MCF 10A (cell line): Measurements from ENCODE around the gene VAMP4. TPM values are rescaled to one million over a fixed set of nuclear protein-coding genes. Genes with fewer than 3 reads are reported as not detected.

Source experiments
- BruUV-seq: library from RNA; stranded (reverse); fragments of 400-500 nt; replicated peaks from 2 replicates; lab custom pipeline; 2021; lab: Mats Ljungman, UMichigan
- CTCF ChIA-PET: fragments of 300-600 bp; sonication (Branson Sonifier 250); formaldehyde crosslinking; extraction: SDS; loops from one replicate; lab custom pipeline; 2021; ENCODE audit warnings: antibody characterized with exemption, inconsistent platforms; lab: Yijun Ruan, JAX
- POLR2A ChIA-PET: fragments of 300-600, 350-650 bp; sonication (Branson Sonifier 250); formaldehyde crosslinking; extraction: SDS; loops from one replicate; lab custom pipeline; 2020; ENCODE audit warnings: antibody characterized with exemption, inconsistent platforms; lab: Yijun Ruan, JAX
- DNase-seq: peaks from one replicate; pipeline ENCODE4 v3.0.0-alpha.2; 2018; ENCODE audit not compliant: unreplicated experiment
- H3K27ac Mint-ChIP-seq: one replicate; pipeline ENCODE4 v1.8.0; 2022; ENCODE audit warnings: mild to moderate bottlenecking, low read depth, mixed read lengths; ENCODE audit not compliant: unreplicated experiment
- H3K27me3 Mint-ChIP-seq: one replicate; pipeline ENCODE4 v1.8.0; 2022; ENCODE audit warnings: mixed read lengths; ENCODE audit not compliant: insufficient read depth, unreplicated experiment
- H3K36me3 Mint-ChIP-seq: one replicate; pipeline ENCODE4 v1.8.0; 2022; ENCODE audit warnings: mild to moderate bottlenecking, moderate library complexity, mixed read lengths; ENCODE audit not compliant: insufficient read depth, unreplicated experiment
- H3K4me1 Mint-ChIP-seq: one replicate; pipeline ENCODE4 v1.8.0; 2022; ENCODE audit warnings: mixed read lengths; ENCODE audit not compliant: insufficient read depth, unreplicated experiment
- H3K4me3 Mint-ChIP-seq: one replicate; pipeline ENCODE4 v1.8.0; 2022; ENCODE audit warnings: mild to moderate bottlenecking, moderate library complexity, mixed read lengths; ENCODE audit not compliant: unreplicated experiment
- H3K9me3 Mint-ChIP-seq: one replicate; pipeline ENCODE4 v1.8.0; 2022; ENCODE audit warnings: mixed read lengths; ENCODE audit not compliant: unreplicated experiment
- intact Hi-C: fragments of 100-400 bp; cut with micrococcal nuclease; formaldehyde crosslinking; loops from 2 replicates; pipeline ENCODE4 v1.14.1; 2022
- total RNA-seq: library from RNA; stranded (reverse); gene quantifications from 2 replicates; pipeline ENCODE4 v1.2.3, GENCODE V29; 2022
- TF ChIP-seq, protein P1 (sequence below): fragments of 200-600 bp; IDR thresholded peaks from one replicate; pipeline ENCODE4 v1.8.0; 2022; ENCODE audit warnings: antibody characterized with exemption, mild to moderate bottlenecking; ENCODE audit not compliant: unreplicated experiment

The VAMP4 gene
- total RNA-seq, 1 experiment from 2014 or later: 20.2 TPM

DNA sequence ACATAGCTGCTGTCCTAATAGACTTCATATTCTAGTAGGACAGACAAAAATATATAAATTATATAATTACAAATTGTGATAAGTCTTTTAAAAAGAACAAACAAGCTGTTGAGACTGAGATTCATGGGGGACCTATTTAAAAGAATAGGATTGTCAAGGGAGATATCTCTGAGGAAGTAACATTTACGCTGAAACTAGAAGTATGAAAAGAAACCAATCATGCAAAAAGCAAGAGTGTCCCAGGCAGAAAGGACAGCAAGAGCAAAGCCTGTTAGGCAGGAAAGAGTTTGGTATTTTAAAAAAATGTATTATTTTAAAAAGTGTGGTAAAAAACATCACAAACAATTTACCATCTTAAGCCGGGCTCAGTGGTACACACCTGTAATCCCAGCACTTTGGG lies 30.4 kb upstream of the VAMP4 start:
- Mint-ChIP-seq H3K36me3 (no peaks in the 10 kb centered on the region), H3K27me3 (peaks cover 32% of the 10 kb centered on the region), H3K27ac (no peak overlapping the region), H3K4me1 (no peaks in the 10 kb centered on the region), H3K4me3 (no peak overlapping the region), H3K9me3 (no peaks in the 10 kb centered on the region)
- POLR2A ChIA-PET: interaction anchor here (0.6 kb wide), 1 partner anchor 30 kb away, joined by 3 read pairs; the partner anchor contains the start of gene VAMP4
- no TSS peak for BruUV-seq
- TF ChIP-seq, protein P1, sequence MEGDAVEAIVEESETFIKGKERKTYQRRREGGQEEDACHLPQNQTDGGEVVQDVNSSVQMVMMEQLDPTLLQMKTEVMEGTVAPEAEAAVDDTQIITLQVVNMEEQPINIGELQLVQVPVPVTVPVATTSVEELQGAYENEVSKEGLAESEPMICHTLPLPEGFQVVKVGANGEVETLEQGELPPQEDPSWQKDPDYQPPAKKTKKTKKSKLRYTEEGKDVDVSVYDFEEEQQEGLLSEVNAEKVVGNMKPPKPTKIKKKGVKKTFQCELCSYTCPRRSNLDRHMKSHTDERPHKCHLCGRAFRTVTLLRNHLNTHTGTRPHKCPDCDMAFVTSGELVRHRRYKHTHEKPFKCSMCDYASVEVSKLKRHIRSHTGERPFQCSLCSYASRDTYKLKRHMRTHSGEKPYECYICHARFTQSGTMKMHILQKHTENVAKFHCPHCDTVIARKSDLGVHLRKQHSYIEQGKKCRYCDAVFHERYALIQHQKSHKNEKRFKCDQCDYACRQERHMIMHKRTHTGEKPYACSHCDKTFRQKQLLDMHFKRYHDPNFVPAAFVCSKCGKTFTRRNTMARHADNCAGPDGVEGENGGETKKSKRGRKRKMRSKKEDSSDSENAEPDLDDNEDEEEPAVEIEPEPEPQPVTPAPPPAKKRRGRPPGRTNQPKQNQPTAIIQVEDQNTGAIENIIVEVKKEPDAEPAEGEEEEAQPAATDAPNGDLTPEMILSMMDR: no peak
- CTCF ChIA-PET: interaction anchor here (0.6 kb wide), 2 partner anchors 21 to 37 kb away, joined by 3 read pairs; no protein-coding TSS in a partner anchor
- no peak for DNase-seq
- intact Hi-C loops: no loop called here

DNA sequence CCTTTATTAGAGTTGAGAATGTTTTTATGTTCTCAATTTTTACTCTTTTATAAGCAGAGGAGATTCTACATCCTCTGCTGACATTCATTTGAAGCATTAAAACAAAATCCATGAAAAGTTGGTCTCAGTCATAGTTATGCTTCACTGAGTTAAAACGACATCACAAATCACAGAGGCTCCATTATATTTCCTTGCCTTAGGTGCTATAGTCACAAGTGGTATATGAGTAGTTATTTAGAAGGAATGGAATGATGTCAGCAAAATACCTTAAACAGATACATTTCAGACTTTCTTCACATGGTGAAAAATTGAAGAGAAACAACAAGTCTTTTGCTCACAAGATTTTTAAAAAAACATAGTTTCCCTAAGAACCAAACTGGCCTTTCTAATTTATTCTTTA lies 27.9 kb upstream of the VAMP4 start:
- CTCF ChIA-PET: no interaction called here
- no peaks in the 10 kb centered on the region for H3K4me1 Mint-ChIP-seq
- intact Hi-C loops: no loop called here
- no TSS peak for BruUV-seq
- DNase-seq: no peak
- H3K9me3 Mint-ChIP-seq: no peaks in the 10 kb centered on the region
- no peaks in the 10 kb centered on the region for H3K36me3 Mint-ChIP-seq
- TF ChIP-seq, protein P1: no peak
- H3K4me3 Mint-ChIP-seq: no peak overlapping the region
- peaks cover 23% of the 10 kb centered on the region for H3K27me3 Mint-ChIP-seq
- POLR2A ChIA-PET: no interaction called here
- no peak overlapping the region for H3K27ac Mint-ChIP-seq

DNA sequence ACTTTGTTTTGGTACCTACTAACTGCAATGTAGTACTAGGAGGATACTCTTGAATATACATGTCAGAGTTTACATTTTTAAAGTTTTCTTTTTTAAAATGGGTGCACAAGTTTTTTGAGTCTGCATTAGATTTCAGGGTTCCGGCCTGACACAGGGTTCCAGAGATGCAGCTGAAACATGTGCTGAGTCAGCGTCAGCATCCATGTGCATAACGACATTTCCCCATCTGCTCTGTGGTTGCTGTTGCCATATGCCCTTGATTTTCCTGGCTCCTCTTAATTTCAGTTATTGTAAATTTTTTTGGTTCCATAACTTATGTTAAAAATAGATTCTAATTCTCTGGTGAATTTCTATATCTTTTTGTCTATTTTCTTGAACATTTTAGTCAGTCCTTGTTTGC lies 27.3 kb upstream of the VAMP4 start:
- H3K4me1 Mint-ChIP-seq: no peaks in the 10 kb centered on the region
- ChIA-PET CTCF (no interaction called here), POLR2A (interaction anchor here (4.5 kb wide), 1 partner anchor 12 kb away, joined by 31 read pairs; the partner anchor contains the start of gene METTL13)
- intact Hi-C loops: no loop called here
- no peak for DNase-seq
- H3K9me3 Mint-ChIP-seq: no peaks in the 10 kb centered on the region
- H3K27ac Mint-ChIP-seq: no peak overlapping the region
- TF ChIP-seq, protein P1: no peak
- peaks cover 17% of the 10 kb centered on the region for H3K27me3 Mint-ChIP-seq
- no peaks in the 10 kb centered on the region for H3K36me3 Mint-ChIP-seq
- no TSS peak for BruUV-seq
- H3K4me3 Mint-ChIP-seq: no peak overlapping the region

DNA sequence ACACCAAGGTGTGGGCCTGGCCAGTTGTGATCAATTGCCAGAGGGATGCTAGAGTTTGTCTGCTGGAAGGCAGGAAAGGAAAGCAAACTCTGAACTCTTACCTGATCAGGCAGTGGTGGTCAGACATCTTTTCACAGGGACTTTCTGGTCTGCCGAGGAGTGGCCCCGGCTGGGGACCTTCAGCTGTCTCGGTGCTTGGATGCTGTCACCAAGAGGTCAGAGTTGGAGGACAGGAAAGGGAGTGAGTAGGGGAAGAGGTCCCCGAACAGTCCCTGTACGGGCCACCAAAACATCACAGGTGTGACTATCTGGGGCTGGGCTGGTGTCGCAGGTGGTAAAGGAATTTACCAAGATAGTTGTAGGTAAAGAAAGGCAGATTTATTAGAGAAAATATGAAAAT lies 21.9 kb upstream of the VAMP4 start:
- ChIA-PET CTCF (no interaction called here), POLR2A (no interaction called here)
- H3K36me3 Mint-ChIP-seq: no peaks in the 10 kb centered on the region
- DNase-seq: no peak
- H3K27me3 Mint-ChIP-seq: no peaks in the 10 kb centered on the region
- TF ChIP-seq, protein P1: no peak
- no TSS peak for BruUV-seq
- no peaks in the 10 kb centered on the region for H3K9me3 Mint-ChIP-seq
- H3K27ac Mint-ChIP-seq: no peak overlapping the region
- intact Hi-C loops: no loop called here
- no peak overlapping the region for H3K4me3 Mint-ChIP-seq
- no peaks in the 10 kb centered on the region for H3K4me1 Mint-ChIP-seq
